Prostate gland (tissue), 2 donors: ENCODE measurements around the gene LUC7L.
"Not testable (repeated sequence)": the region's sequence is repeated elsewhere in the genome, so short reads cannot be mapped to it uniquely, and the experiment has no call there.

Experiments
- POLR2AphosphoS5 ChIP-seq: sonication (generic); formaldehyde crosslinking; IDR thresholded peaks from one replicate; pipeline ENCODE4 v1.6.1; 2017; ENCODE audit warnings: antibody characterized with exemption
- TF ChIP-seq, protein P1 (sequence below), 4 experiments: fragments of 200-600 bp in 2 of 4; fragments of 450-650 bp in 2 of 4; sonication (generic) in 2 of 4; IDR thresholded peaks; 1 replicate in 3 of 4; 2 replicates in 1 of 4; pipeline ENCODE4 v1.5.1; 2016 to 2019; ENCODE audit warnings: antibody characterized with exemption in 4 of 4, mild to moderate bottlenecking in 2 of 4, moderate library complexity in 2 of 4

DNA sequence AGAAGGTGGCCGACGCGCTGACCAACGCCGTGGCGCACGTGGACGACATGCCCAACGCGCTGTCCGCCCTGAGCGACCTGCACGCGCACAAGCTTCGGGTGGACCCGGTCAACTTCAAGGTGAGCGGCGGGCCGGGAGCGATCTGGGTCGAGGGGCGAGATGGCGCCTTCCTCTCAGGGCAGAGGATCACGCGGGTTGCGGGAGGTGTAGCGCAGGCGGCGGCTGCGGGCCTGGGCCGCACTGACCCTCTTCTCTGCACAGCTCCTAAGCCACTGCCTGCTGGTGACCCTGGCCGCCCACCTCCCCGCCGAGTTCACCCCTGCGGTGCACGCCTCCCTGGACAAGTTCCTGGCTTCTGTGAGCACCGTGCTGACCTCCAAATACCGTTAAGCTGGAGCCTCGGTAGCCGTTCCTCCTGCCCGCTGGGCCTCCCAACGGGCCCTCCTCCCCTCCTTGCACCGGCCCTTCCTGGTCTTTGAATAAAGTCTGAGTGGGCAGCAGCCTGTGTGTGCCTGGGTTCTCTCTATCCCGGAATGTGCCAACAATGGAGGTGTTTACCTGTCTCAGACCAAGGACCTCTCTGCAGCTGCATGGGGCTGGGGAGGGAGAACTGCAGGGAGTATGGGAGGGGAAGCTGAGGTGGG lies 55.9 kb downstream of the LUC7L start:
- not testable (repeated sequence) for TF ChIP-seq POLR2AphosphoS5
- TF ChIP-seq, protein P1, sequence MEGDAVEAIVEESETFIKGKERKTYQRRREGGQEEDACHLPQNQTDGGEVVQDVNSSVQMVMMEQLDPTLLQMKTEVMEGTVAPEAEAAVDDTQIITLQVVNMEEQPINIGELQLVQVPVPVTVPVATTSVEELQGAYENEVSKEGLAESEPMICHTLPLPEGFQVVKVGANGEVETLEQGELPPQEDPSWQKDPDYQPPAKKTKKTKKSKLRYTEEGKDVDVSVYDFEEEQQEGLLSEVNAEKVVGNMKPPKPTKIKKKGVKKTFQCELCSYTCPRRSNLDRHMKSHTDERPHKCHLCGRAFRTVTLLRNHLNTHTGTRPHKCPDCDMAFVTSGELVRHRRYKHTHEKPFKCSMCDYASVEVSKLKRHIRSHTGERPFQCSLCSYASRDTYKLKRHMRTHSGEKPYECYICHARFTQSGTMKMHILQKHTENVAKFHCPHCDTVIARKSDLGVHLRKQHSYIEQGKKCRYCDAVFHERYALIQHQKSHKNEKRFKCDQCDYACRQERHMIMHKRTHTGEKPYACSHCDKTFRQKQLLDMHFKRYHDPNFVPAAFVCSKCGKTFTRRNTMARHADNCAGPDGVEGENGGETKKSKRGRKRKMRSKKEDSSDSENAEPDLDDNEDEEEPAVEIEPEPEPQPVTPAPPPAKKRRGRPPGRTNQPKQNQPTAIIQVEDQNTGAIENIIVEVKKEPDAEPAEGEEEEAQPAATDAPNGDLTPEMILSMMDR (IDR thresholded peaks at IDR 0.05): not testable (repeated sequence)
